Stimulated activated CD4-positive, alpha-beta T cell treated with anti-CD3 and anti-CD28 coated beads, TNF-alpha, amount 100 ng/mL, for 4 hours (primary cell): ENCODE measurements around the gene WDPCP.
"Not testable (repeated sequence)": the region's sequence is repeated elsewhere in the genome, so short reads cannot be mapped to it uniquely, and the experiment has no call there.

ENCODE experiments used
- DNase-seq, 3 experiments: peaks; one replicate each; pipeline ENCODE4 v3.0.0-alpha.2; 2020; ENCODE audit warnings: low read depth in 3 of 3

The WDPCP gene

GRCh38 chr2:63257473-63257872, 330.8 kb downstream of the WDPCP start:
- no peak for DNase-seq

- DNase-seq, result no peak
These were observed 339.1 kb downstream of the WDPCP start for GRCh38 chr2:63249161-63249560.

DNA sequence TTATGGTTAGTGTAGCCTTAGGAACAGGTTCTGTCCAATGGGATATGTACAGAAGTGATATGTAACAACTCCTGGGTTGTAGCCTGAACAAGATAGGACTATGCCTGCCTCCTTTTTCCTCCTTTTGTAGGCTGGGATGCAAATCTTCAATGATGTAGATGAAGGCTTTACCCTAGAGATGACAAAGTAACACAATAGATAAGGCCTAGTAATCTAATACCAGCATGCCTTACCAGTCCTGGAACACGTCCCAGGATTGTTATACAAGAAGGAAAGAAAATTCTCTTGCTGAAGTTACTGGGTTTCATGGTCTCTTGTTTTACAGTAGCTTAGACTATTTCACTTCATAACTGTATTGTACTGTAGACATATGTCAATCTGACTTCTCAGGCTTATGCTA, 345.5 kb downstream of the WDPCP start:
- no peak for DNase-seq

- DNase-seq, result no peak
These were observed 362.2 kb downstream of the WDPCP start for GRCh38 chr2:63225964-63226686.

DNA sequence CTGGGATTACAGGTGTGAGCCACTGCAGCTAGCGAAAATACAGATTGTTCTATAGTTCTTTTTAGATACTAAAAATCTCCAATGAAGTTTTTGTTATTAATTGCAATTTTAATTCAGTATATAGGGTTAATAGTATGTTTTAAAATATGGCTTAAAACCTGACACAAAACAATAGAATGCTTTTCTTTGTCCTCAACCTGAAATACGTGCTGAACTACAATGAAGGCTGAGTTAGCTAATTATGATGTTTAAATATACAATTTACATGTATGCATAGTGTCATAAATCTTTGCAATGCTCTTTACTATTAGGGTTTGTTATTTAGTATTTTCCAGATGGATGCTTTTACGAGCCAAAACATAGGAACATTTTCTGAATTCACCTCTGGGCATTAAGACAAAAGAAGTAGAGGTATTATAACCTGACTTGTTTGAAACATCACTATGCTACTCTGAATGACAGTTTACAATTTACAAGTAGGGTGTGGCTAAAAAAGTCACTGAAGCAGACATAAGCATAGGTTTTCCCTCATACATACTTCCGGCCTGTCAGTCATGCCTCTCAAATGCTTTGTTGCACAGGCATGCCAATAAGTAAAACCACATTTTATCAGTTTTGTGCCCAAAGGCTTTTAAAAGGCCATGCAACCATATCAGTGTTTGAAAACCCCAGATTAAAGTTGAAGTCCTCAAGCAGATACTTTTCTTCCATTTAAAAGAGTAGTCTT, 369.3 kb downstream of the WDPCP start:
- no peak for DNase-seq

DNA sequence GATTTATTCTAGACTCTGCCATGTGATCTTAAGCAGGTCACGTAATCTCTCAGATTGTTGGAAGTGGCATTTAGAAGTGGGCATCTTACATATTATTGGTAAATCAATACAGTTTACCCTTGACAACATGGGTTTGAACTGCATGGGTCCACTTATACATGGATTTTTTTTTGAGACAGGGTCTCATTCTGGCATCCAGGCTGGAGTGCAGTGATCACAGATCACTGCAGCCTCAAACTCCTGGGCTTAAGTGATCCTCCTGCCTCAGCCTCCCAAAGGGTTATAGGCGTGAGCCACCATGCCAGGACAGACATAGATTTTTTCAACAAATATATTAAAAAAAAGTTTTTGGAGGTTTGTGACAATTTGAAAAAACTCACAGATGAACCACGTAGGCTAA, 393.0 kb downstream of the WDPCP start:
- no peak for DNase-seq

- no peak for DNase-seq
These were observed 394.1 kb downstream of the WDPCP start for GRCh38 chr2:63194175-63194574.

- DNase-seq, result no peak
These were observed 395.1 kb downstream of the WDPCP start for GRCh38 chr2:63192889-63193774.

DNA sequence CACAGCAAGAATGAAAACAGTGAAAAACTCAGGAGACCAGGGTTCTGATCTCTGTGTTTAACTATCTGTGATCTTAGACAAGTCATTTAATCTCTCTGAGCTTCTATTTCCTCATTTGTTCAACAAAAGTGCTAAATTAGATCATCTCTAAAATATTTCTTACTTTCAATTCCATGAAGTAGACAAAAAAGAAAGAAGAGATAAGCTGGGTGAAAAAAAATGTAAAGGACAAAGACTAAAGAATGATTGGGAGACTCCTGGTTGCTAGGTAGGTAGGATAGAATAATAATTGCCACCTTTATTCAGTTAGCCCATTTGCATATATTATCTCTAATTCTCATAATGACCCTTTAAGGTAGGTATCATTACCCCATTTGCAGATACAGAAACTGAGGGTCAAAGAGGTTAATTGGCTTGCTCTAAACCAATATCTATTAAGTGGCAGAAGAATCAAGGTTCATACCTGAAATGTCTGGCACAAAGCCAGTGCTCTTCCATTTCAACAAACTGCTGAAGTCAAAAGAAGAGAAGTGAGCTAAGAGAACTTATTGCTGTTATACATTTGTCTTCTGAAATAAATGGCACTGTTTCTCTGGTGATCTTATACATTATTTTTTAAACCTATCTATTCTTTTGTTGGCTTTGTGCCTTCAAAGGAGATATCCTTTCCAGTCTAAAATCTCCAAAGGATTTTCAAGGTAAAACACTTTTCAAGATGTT, 395.9 kb downstream of the WDPCP start:
- DNase-seq, result no peak

GRCh38 chr2:63189026-63189425, 399.3 kb downstream of the WDPCP start:
- DNase-seq, result no peak

DNA sequence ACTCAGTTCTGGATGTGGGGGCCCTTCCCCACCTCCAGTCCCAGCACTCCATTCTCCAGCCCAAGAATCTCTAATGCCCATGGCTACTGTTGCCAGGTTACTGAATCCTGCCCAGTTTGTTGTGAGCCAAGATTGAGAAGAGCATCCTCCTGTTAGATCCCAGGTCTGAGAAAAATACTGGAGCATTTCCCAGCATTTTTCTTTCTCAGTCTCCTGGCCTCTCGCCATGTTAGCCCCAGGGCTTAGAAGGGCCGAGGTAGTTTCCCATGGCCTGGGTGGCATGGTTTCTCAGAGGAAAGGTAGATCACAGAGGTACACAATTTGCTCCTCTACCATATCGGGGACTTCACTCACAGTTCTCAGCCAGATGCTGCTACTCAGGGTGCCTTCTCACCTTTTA, 401.9 kb downstream of the WDPCP start:
- no peak for DNase-seq

- DNase-seq, result no peak
These were observed 425.0 kb downstream of the WDPCP start for GRCh38 chr2:63163161-63163820.

- DNase-seq, result no peak
These were observed 429.0 kb downstream of the WDPCP start for GRCh38 chr2:63159262-63159661.

DNA sequence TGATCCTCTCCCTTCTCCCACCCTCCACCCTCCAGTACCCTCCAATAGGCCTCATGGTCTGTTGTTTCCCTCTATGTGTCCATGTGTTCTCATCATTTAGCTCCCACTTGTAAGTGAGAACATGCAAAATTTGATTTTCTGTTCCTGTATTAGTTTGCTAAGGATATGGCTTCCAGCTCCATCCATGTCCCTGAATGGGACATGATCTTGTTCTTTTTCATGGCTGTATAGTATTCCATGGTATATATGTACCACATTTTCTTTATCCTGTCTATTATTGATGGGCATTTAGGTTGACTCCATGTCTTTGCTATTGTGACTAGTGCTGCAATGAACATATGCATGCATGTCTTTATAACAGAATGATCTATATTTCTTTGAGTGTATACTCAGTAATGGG, 451.6 kb downstream of the WDPCP start:
- DNase-seq, result not testable (repeated sequence)

- DNase-seq, result no peak
These were observed 456.3 kb downstream of the WDPCP start for GRCh38 chr2:63132020-63132419.

DNA sequence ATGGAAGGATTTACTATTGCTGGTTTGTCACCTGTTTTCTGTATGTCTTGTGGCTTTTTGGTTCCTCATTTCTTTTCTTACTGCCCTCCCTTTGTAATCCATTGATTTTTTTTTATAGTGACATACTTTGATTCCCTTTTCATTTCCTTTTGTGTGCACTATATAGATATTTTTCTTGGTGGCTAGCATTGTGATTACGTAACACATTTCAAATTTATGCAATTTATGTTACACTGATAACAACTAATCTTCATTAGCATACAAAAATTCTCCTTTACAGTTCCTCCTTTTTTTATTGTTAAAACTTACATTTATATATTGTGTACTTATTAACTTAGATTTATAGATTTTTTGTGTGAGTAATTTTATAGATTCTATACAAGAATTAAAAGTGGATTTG, 457.1 kb downstream of the WDPCP start:
- DNase-seq, result no peak

DNA sequence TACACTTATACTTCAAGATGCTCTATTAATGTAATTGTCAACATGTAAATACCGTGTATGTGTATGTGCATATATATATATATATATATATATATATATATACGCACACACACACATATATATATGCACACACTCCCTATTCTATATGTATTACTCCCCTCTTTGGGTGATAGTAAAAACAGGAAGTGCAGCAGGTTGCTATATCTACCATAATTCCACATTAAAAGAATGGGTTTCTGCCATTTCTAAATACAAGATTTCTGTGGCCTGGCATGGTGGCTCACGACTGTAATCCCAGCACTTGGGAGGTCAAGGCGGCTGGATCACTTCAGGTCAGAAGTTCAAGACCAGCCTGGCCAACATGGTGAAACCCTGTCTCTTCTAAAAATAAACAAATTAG, 460.7 kb downstream of the WDPCP start:
- DNase-seq, result no peak

GRCh38 chr2:63124850-63125249, 463.4 kb downstream of the WDPCP start:
- no peak for DNase-seq

DNA sequence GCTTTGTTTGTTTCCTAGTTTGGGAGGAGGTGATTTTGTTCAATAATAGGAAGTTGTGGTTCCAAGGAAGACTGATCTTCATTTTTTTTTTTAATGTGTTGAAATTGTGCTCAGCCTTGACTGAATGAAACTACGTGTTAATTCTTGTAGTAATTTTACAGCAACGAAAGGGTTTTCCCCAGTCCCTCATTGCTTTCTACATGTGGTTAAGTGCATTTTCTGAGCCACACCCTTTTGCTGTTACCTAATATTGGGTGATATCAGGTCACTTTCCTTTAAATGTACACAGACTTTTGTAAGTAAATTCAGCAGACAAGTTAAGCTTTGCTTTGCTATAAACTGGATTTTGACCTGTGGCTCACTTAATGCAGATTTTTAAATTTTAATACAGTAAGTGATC, 464.1 kb downstream of the WDPCP start:
- DNase-seq, result no peak

GRCh38 chr2:63122921-63123320, 465.4 kb downstream of the WDPCP start:
- DNase-seq, result no peak
